Measurements from ENCODE around the gene KLF6.

KLF6 gene

DNA sequence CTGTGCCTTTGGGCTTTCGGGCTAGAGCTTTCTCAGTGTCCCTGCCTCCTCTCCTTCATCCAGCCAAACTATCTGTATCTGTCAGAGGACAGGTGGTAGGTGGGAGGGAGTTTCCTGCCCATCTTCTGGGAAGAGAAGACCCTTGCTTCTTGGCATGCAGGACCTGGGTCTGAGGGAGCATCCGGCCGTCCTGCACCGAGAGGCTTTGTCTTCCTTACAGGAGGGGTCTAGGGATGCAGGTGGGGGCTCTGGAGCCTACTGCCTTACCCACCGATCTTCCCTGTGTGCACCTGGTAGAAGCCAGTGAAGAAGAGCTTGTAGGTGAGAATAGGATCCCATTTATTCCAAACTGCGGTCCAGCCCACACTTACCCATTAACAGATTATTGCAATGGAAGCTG lies 5.8 kb upstream of the KLF6 start:
- in situ Hi-C loops (cut with HindIII; ENCODE audit: low sequenced_read_pairs) = no loop called here

- in situ Hi-C loops (cut with HindIII; ENCODE audit: low sequenced_read_pairs) = no loop called here
Observed at GRCh38 chr10:3790272-3790671, 5.3 kb upstream of the KLF6 start.

DNA sequence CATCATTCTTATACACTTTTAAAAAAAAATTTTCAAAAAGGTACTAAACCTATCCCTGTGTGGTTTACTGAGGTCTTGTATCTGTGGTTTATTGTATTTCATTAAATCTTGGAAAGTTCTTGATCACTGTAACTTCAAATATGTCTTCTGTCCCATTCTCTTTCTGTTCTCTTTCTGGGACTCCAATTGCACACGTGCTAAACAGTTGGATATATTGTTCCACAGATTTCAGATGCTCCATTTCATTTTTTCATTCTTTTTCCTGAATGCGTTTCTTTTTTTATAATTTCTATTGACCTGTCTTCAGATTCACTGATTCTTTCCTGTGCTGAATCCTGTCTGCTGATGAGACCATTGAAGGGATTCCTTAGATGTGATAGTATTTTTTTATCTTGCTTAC lies 4.6 kb upstream of the KLF6 start:
- in situ Hi-C loops (cut with HindIII; ENCODE audit: low sequenced_read_pairs) = no loop called here

- in situ Hi-C loops (cut with HindIII; ENCODE audit: low sequenced_read_pairs) = no loop called here
Observed at GRCh38 chr10:3787816-3788215, 2.8 kb upstream of the KLF6 start.

GRCh38 chr10:3787016-3787400 lies 2.0 kb upstream of the KLF6 start:
- in situ Hi-C loops (cut with HindIII; ENCODE audit: low sequenced_read_pairs) = no loop called here

DNA sequence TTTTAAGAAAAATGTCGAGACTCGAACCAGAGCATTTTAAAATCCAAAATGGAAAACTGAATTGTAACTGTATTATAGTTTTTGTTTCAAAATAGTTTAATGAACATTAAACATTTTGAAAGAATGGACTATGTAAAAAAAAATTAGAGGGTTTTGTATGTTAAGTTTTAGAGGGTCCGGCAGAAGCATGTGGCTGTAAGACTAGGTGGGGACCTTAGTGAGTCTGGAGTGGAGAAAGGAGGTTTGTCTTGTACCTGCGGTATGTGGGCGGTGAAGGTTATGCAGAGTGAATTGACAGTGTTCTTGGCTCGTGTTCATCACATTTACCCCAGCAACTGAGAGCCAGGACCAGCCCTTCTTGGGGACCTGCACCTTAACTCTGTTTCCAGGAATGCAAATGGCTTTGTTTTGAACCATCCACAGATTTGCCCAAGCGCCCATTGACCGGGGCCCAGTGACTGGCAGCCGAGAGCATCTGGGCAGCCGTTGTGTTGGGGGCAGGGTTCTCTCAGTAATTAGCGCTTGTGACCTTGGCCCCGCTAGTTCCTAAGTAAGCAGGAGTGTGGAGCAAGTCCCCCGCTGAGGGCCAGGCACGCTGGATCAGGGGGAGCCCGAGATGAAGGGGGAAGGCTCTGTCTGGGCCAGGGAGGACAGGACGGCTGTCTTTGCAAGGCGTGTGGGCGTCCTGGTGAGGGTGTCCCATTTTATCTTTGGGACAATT lies 1.4 kb upstream of the KLF6 start:
- in situ Hi-C loops (cut with HindIII; ENCODE audit: low sequenced_read_pairs) = no loop called here

DNA sequence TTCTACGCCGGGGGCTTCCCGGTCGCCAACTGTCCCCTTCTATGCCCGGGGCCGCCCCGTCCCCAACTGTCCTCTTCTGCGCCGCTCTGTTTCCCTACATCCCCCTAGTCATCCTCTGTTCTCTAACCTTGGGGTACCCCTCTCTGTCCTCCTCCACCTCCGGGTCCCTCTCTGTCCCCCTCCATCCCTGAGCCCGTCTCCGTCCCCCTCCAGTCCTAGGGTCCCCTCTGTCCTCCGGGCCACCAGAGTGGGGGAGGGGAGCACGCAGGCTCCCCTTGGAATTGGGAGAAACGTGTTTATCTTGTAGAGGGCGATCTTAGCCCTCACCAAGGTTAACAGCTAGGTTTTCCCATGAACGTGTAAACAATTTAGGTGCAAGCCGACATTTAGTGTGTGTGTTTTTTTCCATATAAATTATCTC lies 852 bp upstream of the KLF6 start:
- in situ Hi-C loops (cut with HindIII; ENCODE audit: low sequenced_read_pairs) = no loop called here

DNA sequence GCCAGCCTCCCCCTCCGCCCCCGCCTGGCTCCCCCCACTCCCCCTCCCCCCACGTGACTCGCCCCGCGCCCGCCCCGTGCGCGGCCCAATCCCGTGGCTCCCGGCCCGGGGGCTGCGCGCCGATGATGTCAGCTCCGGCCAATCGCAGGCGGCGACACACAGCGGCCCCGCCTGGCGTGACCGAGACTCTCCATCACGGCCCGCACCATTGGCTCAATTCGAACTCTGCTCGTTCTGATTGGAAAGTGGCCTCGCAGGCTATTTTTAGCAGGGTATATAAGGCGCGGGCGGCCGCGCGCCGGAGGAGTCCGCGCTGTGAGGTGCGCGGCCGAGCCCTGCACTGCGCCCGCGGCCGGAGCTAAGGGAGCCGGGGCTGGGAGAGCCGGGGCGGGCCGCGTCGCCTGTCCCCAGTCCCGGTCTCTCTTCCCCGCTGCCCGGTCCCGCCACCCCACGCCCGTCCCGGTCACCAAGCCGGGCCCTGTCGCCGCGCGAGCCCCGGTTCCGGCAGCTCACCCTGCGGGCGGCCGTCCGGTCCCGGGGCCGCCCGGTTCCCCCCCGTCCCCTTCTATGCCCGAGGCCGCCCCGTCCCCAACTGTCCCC lies 342 bp upstream of the KLF6 start:
- in situ Hi-C loops (cut with HindIII; ENCODE audit: low sequenced_read_pairs) = no loop called here

DNA sequence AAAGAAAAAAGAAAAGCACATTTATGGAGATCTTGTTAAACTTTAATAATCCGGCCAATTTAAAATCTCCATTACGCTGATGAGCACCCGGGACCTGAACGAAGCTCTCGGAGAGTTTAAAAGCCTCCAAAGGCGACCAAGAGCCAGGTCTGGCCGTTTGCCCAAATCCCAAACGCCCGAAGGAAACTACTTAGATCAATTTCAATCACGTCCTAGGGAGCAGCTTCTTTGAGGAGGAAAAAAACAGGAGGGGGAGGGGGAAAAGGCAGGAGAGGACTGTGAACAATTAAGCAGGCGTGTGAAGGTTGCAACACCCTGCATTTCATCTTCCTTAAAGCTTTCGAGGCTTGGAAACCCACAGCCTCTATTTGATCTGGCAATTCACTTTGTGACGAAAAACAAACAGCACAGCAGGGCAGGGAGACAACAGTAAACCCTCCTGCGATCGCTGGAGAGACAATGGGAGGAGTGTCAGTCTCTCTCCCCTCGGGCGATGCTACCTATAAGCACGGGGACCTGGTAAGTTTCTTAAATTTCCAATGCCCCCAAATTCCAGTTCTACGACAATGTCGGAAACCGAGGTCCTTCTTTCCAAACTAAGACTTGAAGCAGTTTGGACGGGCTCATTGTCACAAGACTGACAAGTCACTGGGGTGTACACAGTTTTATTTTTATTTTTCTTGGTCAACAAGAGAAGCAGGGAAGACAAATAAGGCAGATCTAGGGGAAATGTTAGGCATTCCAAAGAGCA lies 1.2 kb downstream of the KLF6 start:
- in situ Hi-C loops (cut with HindIII; ENCODE audit: low sequenced_read_pairs) = no loop called here

- in situ Hi-C loops (cut with HindIII; ENCODE audit: low sequenced_read_pairs) = no loop called here
Observed at GRCh38 chr10:3783316-3783681, 1.7 kb downstream of the KLF6 start.

DNA sequence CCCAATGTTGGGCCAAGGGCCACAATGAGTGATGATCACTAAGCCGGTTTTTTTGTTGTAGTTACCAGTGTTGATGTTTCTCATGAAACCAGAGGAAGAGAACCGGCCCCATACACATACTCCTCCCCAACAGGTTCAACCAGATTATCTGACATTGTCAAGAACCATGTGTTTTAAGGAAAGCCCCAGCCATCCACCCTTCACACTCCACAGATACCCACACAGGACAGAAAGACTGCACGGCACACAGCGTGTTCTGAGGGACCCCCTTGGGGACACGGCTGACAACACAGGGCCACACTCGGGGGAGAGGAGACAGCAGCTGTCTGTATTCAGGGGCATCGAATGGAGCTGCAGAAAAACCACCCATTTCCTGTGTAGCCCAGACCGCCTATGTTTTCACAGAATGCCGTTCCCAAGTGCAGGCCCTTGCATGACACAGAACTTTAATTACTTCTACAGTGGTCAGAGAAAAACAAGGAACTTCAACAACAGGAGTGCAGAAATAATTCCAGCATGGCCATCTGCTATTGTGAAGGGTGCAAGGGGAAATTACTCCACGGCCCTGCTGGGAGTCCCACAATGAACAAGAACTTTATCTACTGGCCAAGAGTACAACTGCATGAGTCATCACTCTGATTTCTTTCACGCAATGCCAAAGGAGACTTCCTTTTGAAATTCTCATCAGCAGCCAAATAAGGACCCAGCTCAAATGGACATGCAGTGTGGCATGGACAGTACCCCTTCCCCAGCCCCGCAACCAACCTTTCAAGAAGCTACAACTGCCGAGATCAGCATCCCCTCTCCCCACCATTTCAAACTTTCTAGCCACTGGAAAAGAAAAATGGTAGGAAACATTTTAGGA lies 2.3 kb downstream of the KLF6 start:
- in situ Hi-C loops (cut with HindIII; ENCODE audit: low sequenced_read_pairs) = no loop called here

GRCh38 chr10:3782146-3782450 lies 2.9 kb downstream of the KLF6 start:
- in situ Hi-C loops (cut with HindIII; ENCODE audit: low sequenced_read_pairs) = no loop called here

- in situ Hi-C loops (cut with HindIII; ENCODE audit: low sequenced_read_pairs) = no loop called here
Observed at GRCh38 chr10:3781468-3782145, 3.4 kb downstream of the KLF6 start.

DNA sequence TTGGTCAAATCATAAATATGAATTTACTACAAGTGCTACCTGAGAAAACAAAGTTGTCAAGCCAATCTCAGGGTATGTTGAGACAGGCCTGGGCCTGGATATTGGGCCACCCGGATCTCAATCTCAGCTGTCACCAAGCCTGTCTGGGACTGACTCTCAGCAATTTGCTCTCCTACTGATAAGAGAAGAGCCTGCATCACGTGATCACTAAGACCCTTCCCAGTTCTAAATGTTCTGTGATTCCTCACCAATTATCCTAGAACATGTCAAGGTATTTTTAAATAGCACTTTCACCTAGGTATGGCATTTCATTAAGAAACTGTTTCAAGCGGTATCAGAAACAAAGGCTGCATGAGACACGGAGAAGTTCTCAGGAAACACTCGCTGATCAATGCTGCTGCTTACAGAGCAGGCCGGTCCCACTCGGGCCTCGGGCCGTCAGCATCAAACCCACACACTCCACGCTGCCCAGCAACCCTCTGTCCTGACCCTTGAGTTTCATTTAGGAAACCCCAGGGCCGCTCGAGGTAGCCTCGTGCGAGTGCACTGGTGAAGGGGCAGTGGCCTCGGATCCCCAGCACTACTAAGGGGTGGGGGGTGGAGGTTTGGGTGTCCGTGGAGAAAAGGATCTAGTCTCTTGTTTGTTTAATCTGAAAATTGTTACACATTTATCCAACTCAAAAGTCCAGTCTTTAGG lies 4.1 kb downstream of the KLF6 start:
- in situ Hi-C loops (cut with HindIII; ENCODE audit: low sequenced_read_pairs) = no loop called here

DNA sequence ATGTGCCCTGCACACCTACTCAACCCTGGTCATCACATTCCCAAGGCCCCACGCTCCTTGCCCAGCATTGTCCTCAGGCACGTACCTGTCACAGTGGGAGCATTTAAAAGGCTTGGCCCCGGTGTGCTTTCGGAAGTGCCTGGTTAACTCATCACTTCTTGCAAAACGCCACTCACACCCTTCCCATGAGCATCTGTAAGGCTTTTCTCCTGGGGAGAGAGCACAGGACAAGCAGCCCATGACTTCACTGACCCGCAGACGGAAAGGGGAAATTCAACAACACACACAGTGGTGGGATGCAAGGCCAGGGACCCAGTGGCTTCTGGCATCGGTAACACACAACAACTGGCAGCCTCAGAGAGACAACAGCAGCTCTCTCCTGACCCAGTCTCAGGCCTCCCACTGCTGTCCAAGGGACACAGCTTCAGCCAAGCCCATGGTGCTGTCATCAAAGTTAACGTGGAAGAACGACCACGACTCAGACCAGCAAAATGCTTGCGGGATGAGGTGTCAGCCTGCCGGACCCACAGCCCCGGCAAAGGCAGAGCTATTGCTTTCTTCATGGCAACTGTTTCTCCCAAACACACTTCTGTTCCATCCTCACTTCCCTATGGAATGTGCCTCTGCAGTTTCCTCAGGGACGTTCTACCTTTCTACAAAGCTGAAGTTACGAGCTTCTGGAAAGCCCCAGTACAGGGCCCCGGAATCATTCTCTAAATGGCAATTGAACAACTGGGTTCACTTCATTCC lies 4.8 kb downstream of the KLF6 start:
- in situ Hi-C loops (cut with HindIII; ENCODE audit: low sequenced_read_pairs) = no loop called here

GRCh38 chr10:3779158-3779741 lies 5.8 kb downstream of the KLF6 start:
- in situ Hi-C loops (cut with HindIII; ENCODE audit: low sequenced_read_pairs) = no loop called here

DNA sequence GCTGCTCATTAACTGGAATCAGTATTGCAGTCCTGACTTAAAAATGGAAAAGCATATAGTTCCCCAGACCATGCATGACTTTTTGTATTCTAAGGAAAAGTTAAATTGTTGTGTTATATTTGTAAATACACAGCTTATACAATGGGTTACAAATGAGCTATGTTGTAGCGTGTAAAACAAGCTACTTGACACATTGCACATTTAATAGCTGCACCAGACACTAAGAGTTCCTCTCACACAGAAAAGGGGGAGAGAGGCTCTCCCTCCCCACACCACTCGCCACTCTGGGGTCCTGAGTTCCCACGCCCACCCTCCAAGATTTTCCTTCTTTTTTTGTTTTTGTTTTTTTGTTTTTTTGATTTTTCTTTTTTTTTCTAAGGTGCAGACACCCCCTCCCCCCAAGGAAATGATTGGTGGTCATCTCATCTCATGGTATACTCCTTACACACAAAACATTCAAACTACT lies 6.3 kb downstream of the KLF6 start:
- in situ Hi-C loops (cut with HindIII; ENCODE audit: low sequenced_read_pairs) = no loop called here

GRCh38 chr10:3777981-3778691 lies 6.9 kb downstream of the KLF6 start:
- in situ Hi-C loops (cut with HindIII; ENCODE audit: low sequenced_read_pairs) = no loop called here

Data from endothelial cell of hepatic sinusoid (primary cell).